BJ (cell line): ENCODE data around the gene LNPEP. TPM values are rescaled to one million over a fixed set of nuclear protein-coding genes. Genes with fewer than 3 reads are reported as not detected.

Source experiments
- CTCF ChIA-PET: fragments of 350-600 bp; formaldehyde crosslinking; extraction: SDS; loops from one replicate; lab custom pipeline; 2021; ENCODE audit warnings: antibody characterized with exemption, inconsistent platforms; lab: Yijun Ruan, JAX
- POLR2A ChIA-PET: fragments of 300-600 bp; sonication (Branson Sonifier 250); formaldehyde crosslinking; extraction: SDS; loops from one replicate; lab custom pipeline; 2021; ENCODE audit warnings: antibody characterized with exemption; lab: Charles Lee
- DNase-seq: peaks from one replicate; pipeline ENCODE4 v3.0.0-alpha.2; 2011; ENCODE audit warnings: low read depth
- H3K27me3 ChIP-seq: 2 replicates; pipeline ENCODE4 v1.6.0; 2011; ENCODE audit warnings: low read length; ENCODE audit not compliant: control insufficient read depth, insufficient read depth
- H3K36me3 ChIP-seq: 2 replicates; pipeline ENCODE4 v1.5.1; 2011; ENCODE audit warnings: low read length; ENCODE audit not compliant: control insufficient read depth, insufficient read depth
- H3K4me3 ChIP-seq: 2 replicates; pipeline ENCODE4 v1.5.1; 2011; ENCODE audit warnings: low read depth, mild to moderate bottlenecking, control low read depth, low read length
- CTCF ChIP-seq: IDR thresholded peaks from 2 replicates; pipeline ENCODE4 v1.5.1; 2011; ENCODE audit warnings: low read depth, mild to moderate bottlenecking, control low read depth, inconsistent platforms, low read length, moderate library complexity; ENCODE audit not compliant: insufficient read depth
- polyA plus RNA-seq: library from polyadenylated mRNA; depleted of rRNA; stranded (reverse); fragments of >200 nt; gene quantifications from 2 replicates; pipeline ENCODE4 v1.2.3, GENCODE V29; 2011

Gene LNPEP
- polyA plus RNA-seq, 1 experiment: 6.3 TPM

- POLR2A ChIA-PET: no interaction called here
- Histone ChIP-seq H3K4me3 (no peak overlapping the region), H3K36me3 (peaks cover 7% of the 10 kb centered on the region), H3K27me3 (no peaks in the 10 kb centered on the region)
- CTCF ChIA-PET: interaction anchor here (0.8 to 1.0 kb wide), 2 partner anchors 11 kb away, joined by 3 to 4 read pairs; no protein-coding TSS in a partner anchor
- DNase-seq: no peak
- no peak for TF ChIP-seq CTCF
Observed at GRCh38 chr5:97026721-97027120, 90.8 kb downstream of the LNPEP start.

- CTCF ChIA-PET: interaction anchor here (1.3 to 1.6 kb wide), 2 partner anchors 11 to 285 kb away, joined by 3 to 4 read pairs; no protein-coding TSS in a partner anchor
- Histone ChIP-seq H3K36me3 (no peaks in the 10 kb centered on the region), H3K27me3 (no peaks in the 10 kb centered on the region), H3K4me3 (no peak overlapping the region)
- no peak for DNase-seq
- POLR2A ChIA-PET: no interaction called here
- no peak for TF ChIP-seq CTCF
Observed at GRCh38 chr5:97037819-97038218, 101.9 kb downstream of the LNPEP start.

DNA sequence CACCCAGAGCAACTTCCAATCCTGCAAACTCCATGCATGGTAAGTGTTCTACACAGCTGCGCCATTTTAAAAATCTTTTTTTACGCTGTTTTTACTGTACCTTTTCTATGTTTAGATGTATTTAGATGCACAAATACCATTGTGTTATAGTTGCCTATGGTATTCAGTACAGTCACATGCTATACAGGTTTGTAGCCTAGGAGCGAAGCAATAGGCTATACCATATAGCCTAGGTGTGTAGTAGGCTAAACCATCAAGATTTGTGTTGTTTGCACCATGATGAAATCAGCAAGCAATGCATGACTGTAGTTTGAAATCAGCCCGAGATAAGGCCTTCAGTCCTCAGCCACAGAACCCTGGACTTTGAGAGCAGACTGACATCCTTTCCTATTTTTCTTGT lies 105.4 kb downstream of the LNPEP start:
- no peak for TF ChIP-seq CTCF
- CTCF ChIA-PET: interaction anchor here (1.1 kb wide), 1 partner anchor 171 kb away, joined by 3 read pairs; no protein-coding TSS in a partner anchor
- no peak for DNase-seq
- POLR2A ChIA-PET: interaction anchor here (0.6 kb wide), 1 partner anchor 21 kb away, joined by 3 read pairs; no protein-coding TSS in a partner anchor
- no peak overlapping the region for H3K4me3 ChIP-seq
- H3K36me3 ChIP-seq: no peaks in the 10 kb centered on the region
- H3K27me3 ChIP-seq: peaks cover 1% of the 10 kb centered on the region; the same call in 1 of the 2 replicates

DNA sequence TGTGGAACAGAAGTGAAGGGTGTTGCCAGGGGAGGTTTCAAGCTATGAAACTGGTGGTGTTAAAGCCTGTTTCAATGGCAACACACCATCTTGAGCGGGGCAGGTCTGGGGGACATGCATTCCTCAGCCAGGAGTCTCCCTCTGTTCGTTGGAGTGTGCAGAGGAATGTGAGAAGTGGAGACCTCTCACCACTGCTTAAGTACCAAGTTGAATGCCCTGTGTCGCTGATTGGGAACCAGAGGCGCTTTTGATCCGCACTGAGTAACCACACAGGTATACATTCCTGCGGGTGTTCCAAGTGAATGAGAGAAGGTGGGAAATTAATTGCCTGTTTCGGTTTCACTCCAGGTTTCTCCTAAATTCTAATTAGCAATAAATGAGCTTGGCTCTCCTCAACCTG lies 107.1 kb downstream of the LNPEP start:
- Histone ChIP-seq H3K36me3 (no peaks in the 10 kb centered on the region), H3K27me3 (peaks cover 1% of the 10 kb centered on the region; the same call in 1 of the 2 replicates), H3K4me3 (no peak overlapping the region)
- POLR2A ChIA-PET: interaction anchor here (0.6 kb wide), 1 partner anchor 24 kb away, joined by 6 read pairs; no protein-coding TSS in a partner anchor
- TF ChIP-seq CTCF: no peak
- no peak for DNase-seq
- CTCF ChIA-PET: no interaction called here

GRCh38 chr5:97043511-97043910 lies 107.6 kb downstream of the LNPEP start:
- Histone ChIP-seq H3K4me3 (no peak overlapping the region), H3K27me3 (peaks cover 1% of the 10 kb centered on the region; the same call in 1 of the 2 replicates), H3K36me3 (no peaks in the 10 kb centered on the region)
- no peak for TF ChIP-seq CTCF
- CTCF ChIA-PET: interaction anchor here (1.2 to 1.5 kb wide), 2 partner anchors 12 to 119 kb away, joined by 3 to 7 read pairs; no protein-coding TSS in a partner anchor
- no peak for DNase-seq
- POLR2A ChIA-PET: interaction anchor here (0.6 kb wide), 1 partner anchor 23 kb away, joined by 6 read pairs; no protein-coding TSS in a partner anchor
